ENCODE measurements around the gene ZSCAN12.

- TF ChIP-seq TAF1 (IDR thresholded peaks at IDR 0.05; ENCODE audit: borderline replicate concordance, insufficient read depth, low read length) (no peak), POLR2AphosphoS5 (IDR thresholded peaks at IDR 0.05; ENCODE audit: low read depth, low read length) (no peak), REST (IDR thresholded peaks at IDR 0.05; ENCODE audit: insufficient read depth in 1 of 2, low read depth in 2 of 2, low read length in 2 of 2) (no peak), SIN3A (IDR thresholded peaks at IDR 0.05; ENCODE audit: borderline replicate concordance, insufficient read depth, low read length) (no peak)
Measured at GRCh38 chr6:28353356-28353755, 46.2 kb downstream of the ZSCAN12 start.

All from PFSK-1 (cell line).